ENCODE data around the gene MAP3K12.
"Not testable (repeated sequence)": the region's sequence is repeated elsewhere in the genome, so short reads cannot be mapped to it uniquely, and the experiment has no call there.

MAP3K12 gene

GRCh38 chr12:53499266-53500141, at the start of gene MAP3K12:
Gene MAP3K12 (minus strand): TSS chr12:53499458. CDS start chr12:53487391, 12,067 bp downstream.
- in situ Hi-C loops (cut with MboI; ENCODE audit: low sequenced_read_pairs) = loop anchor here (10.0 kb wide), 1 partner anchor 175 kb away; the partner anchor contains the start of gene AAAS
- Histone ChIP-seq H3K36me3 (replicated peaks) (peaks cover 5% of the 10 kb centered on the region; the same call in 1 of the 2 replicates), H3K27me3 (ENCODE audit: low read depth) (no peaks in the 10 kb centered on the region), H3K4me3 (peak within 1 kb of the TSS; percentile 66), H3K9me3 (no peaks in the 10 kb centered on the region), H3K4me1 (peaks cover 18% of the 10 kb centered on the region)
- peak; percentile 48 to 77 for DNase-seq (ENCODE audit: low spot score in 2 of 2)

- not testable (repeated sequence) for H3K4me3 ChIP-seq; H3K9me3 ChIP-seq; H3K36me3 ChIP-seq (replicated peaks); H3K27me3 ChIP-seq (ENCODE audit: low read depth); DNase-seq (ENCODE audit: low spot score in 2 of 2)
- in situ Hi-C loops (cut with MboI; ENCODE audit: low sequenced_read_pairs) = loop anchor here (10.0 kb wide), 1 partner anchor 126 kb away; the partner anchor contains the start of gene ATP5MC2
- peaks cover 19% of the 10 kb centered on the region for H3K4me1 ChIP-seq
These were observed 49.1 kb upstream of the MAP3K12 start for GRCh38 chr12:53548354-53548753.

GRCh38 chr12:53543539-53543938, 44.3 kb upstream of the MAP3K12 start:
- Histone ChIP-seq H3K4me1 (no peaks in the 10 kb centered on the region), H3K36me3 (replicated peaks) (no peaks in the 10 kb centered on the region; the same call in 1 of the 2 replicates), H3K9me3 (no peaks in the 10 kb centered on the region), H3K27me3 (ENCODE audit: low read depth) (no peaks in the 10 kb centered on the region), H3K4me3 (no peak overlapping the region)
- in situ Hi-C loops (cut with MboI; ENCODE audit: low sequenced_read_pairs) = loop anchor here (10.0 kb wide), 1 partner anchor 131 kb away; the partner anchor contains the start of gene ATP5MC2
- DNase-seq (ENCODE audit: low spot score in 2 of 2) = peak; percentile 35 to 59

- H3K36me3 ChIP-seq (replicated peaks) = peaks cover 10% of the 10 kb centered on the region; the same call in 1 of the 2 replicates
- in situ Hi-C loops (cut with MboI; ENCODE audit: low sequenced_read_pairs) = no loop called here
These were observed 40.3 kb upstream of the MAP3K12 start for GRCh38 chr12:53539526-53539925.

GRCh38 chr12:53538209-53538689, 39.0 kb upstream of the MAP3K12 start:
- in situ Hi-C loops (cut with MboI; ENCODE audit: low sequenced_read_pairs) = no loop called here

More at GRCh38 chr12:53539526-53539925, 40.3 kb upstream of the MAP3K12 start:
- Histone ChIP-seq H3K4me1 (no peaks in the 10 kb centered on the region), H3K27me3 (ENCODE audit: low read depth) (no peaks in the 10 kb centered on the region), H3K4me3 (no peak overlapping the region), H3K9me3 (no peaks in the 10 kb centered on the region)
- no peak for DNase-seq (ENCODE audit: low spot score in 2 of 2)

GRCh38 chr12:53536962-53537361, 37.7 kb upstream of the MAP3K12 start:
- in situ Hi-C loops (cut with MboI; ENCODE audit: low sequenced_read_pairs) = no loop called here

More at GRCh38 chr12:53538209-53538689, 39.0 kb upstream of the MAP3K12 start:
- H3K4me3 ChIP-seq = no peak overlapping the region
- peak in 1 of 2 experiments; percentile 9 for DNase-seq (ENCODE audit: low spot score in 2 of 2)
- no peaks in the 10 kb centered on the region for H3K4me1 ChIP-seq
- no peaks in the 10 kb centered on the region for H3K9me3 ChIP-seq
- no peaks in the 10 kb centered on the region for H3K27me3 ChIP-seq (ENCODE audit: low read depth)
- H3K36me3 ChIP-seq (replicated peaks) = peaks cover 12% of the 10 kb centered on the region; the same call in 1 of the 2 replicates

GRCh38 chr12:53533471-53533870, 34.2 kb upstream of the MAP3K12 start:
- Histone ChIP-seq H3K4me3 (no peak overlapping the region), H3K9me3 (no peaks in the 10 kb centered on the region), H3K4me1 (no peaks in the 10 kb centered on the region), H3K36me3 (replicated peaks) (peaks cover 28% of the 10 kb centered on the region), H3K27me3 (ENCODE audit: low read depth) (no peaks in the 10 kb centered on the region)
- in situ Hi-C loops (cut with MboI; ENCODE audit: low sequenced_read_pairs) = no loop called here
- DNase-seq (ENCODE audit: low spot score in 2 of 2) = no peak

More at GRCh38 chr12:53536962-53537361, 37.7 kb upstream of the MAP3K12 start:
- Histone ChIP-seq H3K4me3 (no peak overlapping the region), H3K27me3 (ENCODE audit: low read depth) (no peaks in the 10 kb centered on the region), H3K4me1 (no peaks in the 10 kb centered on the region), H3K36me3 (replicated peaks) (peaks cover 21% of the 10 kb centered on the region), H3K9me3 (no peaks in the 10 kb centered on the region)
- no peak for DNase-seq (ENCODE audit: low spot score in 2 of 2)

GRCh38 chr12:53532524-53533445, 33.5 kb upstream of the MAP3K12 start:
- DNase-seq (ENCODE audit: low spot score in 2 of 2) = no peak
- H3K4me1 ChIP-seq = no peaks in the 10 kb centered on the region

GRCh38 chr12:53532021-53532420, 32.8 kb upstream of the MAP3K12 start:
- Histone ChIP-seq H3K36me3 (replicated peaks) (peaks cover 26% of the 10 kb centered on the region), H3K4me3 (no peak overlapping the region), H3K4me1 (no peaks in the 10 kb centered on the region), H3K27me3 (ENCODE audit: low read depth) (no peaks in the 10 kb centered on the region), H3K9me3 (no peaks in the 10 kb centered on the region)
- in situ Hi-C loops (cut with MboI; ENCODE audit: low sequenced_read_pairs) = no loop called here
- DNase-seq (ENCODE audit: low spot score in 2 of 2) = no peak

More at GRCh38 chr12:53532524-53533445, 33.5 kb upstream of the MAP3K12 start:
- Histone ChIP-seq H3K9me3 (no peaks in the 10 kb centered on the region), H3K36me3 (replicated peaks) (peaks cover 28% of the 10 kb centered on the region), H3K27me3 (ENCODE audit: low read depth) (no peaks in the 10 kb centered on the region), H3K4me3 (no peak overlapping the region)
- in situ Hi-C loops (cut with MboI; ENCODE audit: low sequenced_read_pairs) = no loop called here

- Histone ChIP-seq H3K4me1 (no peaks in the 10 kb centered on the region), H3K27me3 (ENCODE audit: low read depth) (no peaks in the 10 kb centered on the region), H3K36me3 (replicated peaks) (peaks cover 22% of the 10 kb centered on the region), H3K9me3 (no peaks in the 10 kb centered on the region), H3K4me3 (no peak overlapping the region)
- in situ Hi-C loops (cut with MboI; ENCODE audit: low sequenced_read_pairs) = no loop called here
- no peak for DNase-seq (ENCODE audit: low spot score in 2 of 2)
These were observed 31.7 kb upstream of the MAP3K12 start for GRCh38 chr12:53530920-53531319.

- in situ Hi-C loops (cut with MboI; ENCODE audit: low sequenced_read_pairs) = no loop called here
- peaks cover 22% of the 10 kb centered on the region for H3K36me3 ChIP-seq (replicated peaks)
- DNase-seq (ENCODE audit: low spot score in 2 of 2) = no peak
- no peaks in the 10 kb centered on the region for H3K9me3 ChIP-seq
- no peak overlapping the region for H3K4me3 ChIP-seq
- no peaks in the 10 kb centered on the region for H3K27me3 ChIP-seq (ENCODE audit: low read depth)
- H3K4me1 ChIP-seq = no peaks in the 10 kb centered on the region
These were observed 30.8 kb upstream of the MAP3K12 start for GRCh38 chr12:53530061-53530460.

- Histone ChIP-seq H3K9me3 (no peaks in the 10 kb centered on the region), H3K4me3 (no peak overlapping the region), H3K4me1 (no peaks in the 10 kb centered on the region), H3K27me3 (ENCODE audit: low read depth) (no peaks in the 10 kb centered on the region), H3K36me3 (replicated peaks) (peaks cover 6% of the 10 kb centered on the region)
- in situ Hi-C loops (cut with MboI; ENCODE audit: low sequenced_read_pairs) = no loop called here
- DNase-seq (ENCODE audit: low spot score in 2 of 2) = no peak
These were observed 25.2 kb upstream of the MAP3K12 start for GRCh38 chr12:53524476-53524875.

GRCh38 chr12:53523131-53523530, 23.9 kb upstream of the MAP3K12 start:
- H3K9me3 ChIP-seq = no peaks in the 10 kb centered on the region
- no peaks in the 10 kb centered on the region for H3K27me3 ChIP-seq (ENCODE audit: low read depth)
- peaks cover 6% of the 10 kb centered on the region for H3K36me3 ChIP-seq (replicated peaks)
- no peaks in the 10 kb centered on the region for H3K4me1 ChIP-seq
- no peak for DNase-seq (ENCODE audit: low spot score in 2 of 2)
- in situ Hi-C loops (cut with MboI; ENCODE audit: low sequenced_read_pairs) = no loop called here
- no peak overlapping the region for H3K4me3 ChIP-seq

Measured in HAP-1 (cell line).